GM23248 (cell line): ENCODE results near the gene UBE2L3.

ENCODE experiments used
- EZH2 ChIP-seq: fragments of 200-600 bp; sonication (generic); IDR thresholded peaks from 2 replicates; pipeline ENCODE4 v1.6.1; 2018; ENCODE audit warnings: antibody characterized with exemption, mild to moderate bottlenecking; ENCODE audit not compliant: insufficient read depth, poor library complexity, severe bottlenecking
- EZH2phosphoT487 ChIP-seq: fragments of 200-600 bp; sonication (generic); IDR thresholded peaks from 2 replicates; pipeline ENCODE4 v1.6.1; 2018; ENCODE audit warnings: antibody characterized with exemption, moderate library complexity, mild to moderate bottlenecking, low read depth; ENCODE audit not compliant: insufficient read depth

DNA sequence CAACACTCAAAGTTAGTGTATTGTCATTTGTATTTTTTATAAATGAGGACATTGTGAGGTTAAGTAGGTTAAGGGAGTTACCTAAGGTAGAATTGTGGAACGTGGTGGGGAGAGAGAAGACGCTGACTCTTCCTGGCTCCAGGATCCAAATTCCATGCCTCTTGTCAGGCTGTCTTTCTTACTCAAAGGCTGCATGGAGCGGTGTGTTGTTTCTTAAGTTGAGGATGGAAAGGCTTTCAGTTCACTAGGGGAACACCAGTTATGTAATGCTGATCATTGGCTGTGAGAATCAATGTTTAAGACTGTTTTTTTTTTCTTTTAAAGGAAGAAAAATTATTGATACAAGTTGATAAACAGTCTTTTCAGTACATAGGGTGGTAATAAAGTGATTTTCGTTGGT, 2.9 kb downstream of the UBE2L3 start:
- no peak for TF ChIP-seq EZH2
- TF ChIP-seq EZH2phosphoT487, result no peak
